ENCODE measurements around the gene RPGRIP1. TPM values are rescaled to one million over a fixed set of nuclear protein-coding genes. Genes with fewer than 3 reads are reported as not detected.

The RPGRIP1 gene
- total and polyA plus RNA-seq, 2 of the 4 experiments (the other 2 are of a cell fraction) = not detected

- peak overlapping the region; percentile 89 for H3K4me2 ChIP-seq (ENCODE audit: low read depth, low read length)
- 0% methylated on average over 3 of the region's 30 CpGs; no CpG with 5 or more reads in 1 of the 2 experiments for WGBS, 2 experiments (ENCODE audit: extremely low coverage in 2 of 2, insufficient read length in 1 of 2)
- no TSS peak for BruUV-seq (replicated peaks)
- H3K4me3 ChIP-seq (ENCODE audit: insufficient read depth, low read depth, low read length) = no peak overlapping the region; the same call in 1 of the 2 replicates
- TF ChIP-seq CEBPB (IDR thresholded peaks at IDR 0.05; ENCODE audit: low read depth, low read length) = no peak
- TF ChIP-seq MAFK (IDR thresholded peaks at IDR 0.05; ENCODE audit: low read depth, low read length) = no peak
- peak overlapping the region; percentile 46 for H2AFZ ChIP-seq (replicated peaks; ENCODE audit: low read length, poor library complexity)
- H4K20me1 ChIP-seq (ENCODE audit: insufficient read depth, low read length) = no peaks in the 10 kb centered on the region
- DNase-seq (no peak), ATAC-seq (ENCODE audit: low read depth) (peak; percentile 46)
- H2BK15ac ChIP-seq (ENCODE audit: low read depth, low read length) = no peak overlapping the region
- no peak overlapping the region for H4K91ac ChIP-seq (ENCODE audit: insufficient read depth, low read depth, low read length)
- H2BK120ac ChIP-seq (ENCODE audit: low read depth, low read length) = no peak overlapping the region
- no peak overlapping the region for H2BK20ac ChIP-seq (ENCODE audit: low read depth, low read length)
- no peak overlapping the region for H2AK9ac ChIP-seq (replicated peaks; ENCODE audit: low read depth, low read length, poor library complexity)
- dilution Hi-C loops (cut with HindIII; ENCODE audit: low sequenced_read_pairs, unreplicated experiment) = no loop called here
- no peak overlapping the region for H3K9ac ChIP-seq (ENCODE audit: low read depth, low read length)
- H3K27me3 ChIP-seq (ENCODE audit: control insufficient read depth, insufficient read depth, low read length) = peaks cover 23% of the 10 kb centered on the region
- H2AK5ac ChIP-seq (ENCODE audit: low read depth, low read length) = no peak overlapping the region
- intact Hi-C loops (cut with micrococcal nuclease) = no loop called here
- H3K9me3 ChIP-seq (ENCODE audit: control insufficient read depth, insufficient read depth, low read length) = no peaks in the 10 kb centered on the region
- no peaks in the 10 kb centered on the region for H3K79me1 ChIP-seq (ENCODE audit: low read depth in 1 of 2, low read length in 2 of 2)
- no peak overlapping the region for H3K56ac ChIP-seq (ENCODE audit: extremely low read depth, insufficient read depth, low read length)
- in situ Hi-C loops (cut with MboI; ENCODE audit: low sequenced_read_pairs) = no loop called here
- no peaks in the 10 kb centered on the region for H3K4me1 ChIP-seq (ENCODE audit: control insufficient read depth, insufficient read depth, low read length)
- POLR2A ChIA-PET (ENCODE audit: unreplicated experiment) = no interaction called here
- no peak overlapping the region for H3K18ac ChIP-seq (ENCODE audit: low read depth, low read length)
- CTCF ChIA-PET = no interaction called here
- no peak overlapping the region for H3K4ac ChIP-seq (ENCODE audit: low read depth, low read length)
- H4K5ac ChIP-seq (ENCODE audit: low read depth, low read length) = no peak overlapping the region
- H2BK5ac ChIP-seq (ENCODE audit: low read depth, low read length, poor library complexity, severe bottlenecking) = no peak overlapping the region
- H3K36me3 ChIP-seq (ENCODE audit: control insufficient read depth, insufficient read depth, low read length) = no peaks in the 10 kb centered on the region
- H3K14ac ChIP-seq (replicated peaks; ENCODE audit: low read depth, low read length) = no peak overlapping the region
- no peaks in the 10 kb centered on the region for H3K9me1 ChIP-seq (ENCODE audit: insufficient read depth, low read length)
- no peak overlapping the region for H3K23ac ChIP-seq (ENCODE audit: low read depth, low read length)
- no peak overlapping the region for H4K8ac ChIP-seq (ENCODE audit: low read depth in 2 of 2, low read length in 2 of 2)
- H3K27ac ChIP-seq (ENCODE audit: insufficient read depth, low read length) = no peak overlapping the region
Measured at GRCh38 chr14:21300892-21301291, 21.0 kb downstream of the RPGRIP1 start.

Data from IMR-90 (cell line).